Nephron (organoid): Measurements from ENCODE around the gene LIPE.
"Not testable (repeated sequence)": the region's sequence is repeated elsewhere in the genome, so short reads cannot be mapped to it uniquely, and the experiment has no call there.

ENCODE experiments used
- H3K27ac Mint-ChIP-seq, 3 experiments: 2 replicates each; pipeline ENCODE4 v1.8.0; 2020; ENCODE audit warnings: mixed read lengths in 3 of 3, mild to moderate bottlenecking in 2 of 3, moderate library complexity in 1 of 3
- H3K27me3 Mint-ChIP-seq: 2 replicates; pipeline ENCODE4 v1.8.0; 2021; ENCODE audit warnings: low read depth, mild to moderate bottlenecking, moderate library complexity, mixed read lengths
- H3K36me3 Mint-ChIP-seq: 2 replicates; pipeline ENCODE4 v1.8.0; 2020; ENCODE audit warnings: low read depth, mixed read lengths
- H3K4me1 Mint-ChIP-seq: 2 replicates; pipeline ENCODE4 v1.8.0; 2020; ENCODE audit warnings: mixed read lengths
- H3K4me3 Mint-ChIP-seq, 3 experiments: 2 replicates each; pipeline ENCODE4 v1.8.0; 2020; ENCODE audit warnings: mild to moderate bottlenecking in 3 of 3, mixed read lengths in 3 of 3, moderate library complexity in 2 of 3
- H3K9me3 Mint-ChIP-seq: 2 replicates; pipeline ENCODE4 v1.8.0; 2020; ENCODE audit warnings: mixed read lengths
- CTCF ChIP-seq, 3 experiments: fragments of 200-600 bp; sonication (generic); IDR thresholded peaks; one replicate each; pipeline ENCODE4 v1.5.0; 2021; ENCODE audit warnings: antibody characterized with exemption in 3 of 3; ENCODE audit not compliant: unreplicated experiment in 3 of 3

Gene LIPE

GRCh38 chr19:42465827-42466280 lies 38.7 kb upstream of the LIPE start:
- no peaks in the 10 kb centered on the region for H3K36me3 Mint-ChIP-seq
- no peak for TF ChIP-seq CTCF (IDR thresholded peaks at IDR 0.05; ENCODE audit: unreplicated experiment in 3 of 3)
- no peaks in the 10 kb centered on the region for H3K27me3 Mint-ChIP-seq
- H3K9me3 Mint-ChIP-seq: no peaks in the 10 kb centered on the region
- peak overlapping the region in 2 of 3 experiments; percentile 11 to 61 for H3K27ac Mint-ChIP-seq
- peaks cover 15% of the 10 kb centered on the region for H3K4me1 Mint-ChIP-seq
- H3K4me3 Mint-ChIP-seq: no peak overlapping the region

GRCh38 chr19:42461700-42462324 lies 34.6 kb upstream of the LIPE start:
- H3K9me3 Mint-ChIP-seq: no peaks in the 10 kb centered on the region
- H3K36me3 Mint-ChIP-seq: no peaks in the 10 kb centered on the region
- H3K4me3 Mint-ChIP-seq: no peak overlapping the region
- no peak overlapping the region for H3K27ac Mint-ChIP-seq
- H3K4me1 Mint-ChIP-seq: peaks cover 10% of the 10 kb centered on the region
- TF ChIP-seq CTCF (IDR thresholded peaks at IDR 0.05; ENCODE audit: unreplicated experiment in 3 of 3): no peak
- no peaks in the 10 kb centered on the region for H3K27me3 Mint-ChIP-seq

- H3K4me1 Mint-ChIP-seq, H3K9me3 Mint-ChIP-seq, H3K27me3 Mint-ChIP-seq, H3K27ac Mint-ChIP-seq, H3K4me3 Mint-ChIP-seq, H3K36me3 Mint-ChIP-seq: not testable (repeated sequence)
These were observed 34.0 kb upstream of the LIPE start for GRCh38 chr19:42461231-42461630.

- H3K9me3 Mint-ChIP-seq: no peaks in the 10 kb centered on the region
- no peaks in the 10 kb centered on the region for H3K4me1 Mint-ChIP-seq
- no peaks in the 10 kb centered on the region for H3K27me3 Mint-ChIP-seq
- H3K36me3 Mint-ChIP-seq: no peaks in the 10 kb centered on the region
- H3K27ac Mint-ChIP-seq: no peak overlapping the region
- no peak for TF ChIP-seq CTCF (IDR thresholded peaks at IDR 0.05; ENCODE audit: unreplicated experiment in 3 of 3)
- no peak overlapping the region for H3K4me3 Mint-ChIP-seq
These were observed 32.7 kb upstream of the LIPE start for GRCh38 chr19:42459926-42460325.

- H3K27ac Mint-ChIP-seq: no peak overlapping the region
- no peaks in the 10 kb centered on the region for H3K9me3 Mint-ChIP-seq
- H3K4me1 Mint-ChIP-seq: no peaks in the 10 kb centered on the region
- H3K36me3 Mint-ChIP-seq: no peaks in the 10 kb centered on the region
- no peak for TF ChIP-seq CTCF (IDR thresholded peaks at IDR 0.05; ENCODE audit: unreplicated experiment in 3 of 3)
- H3K4me3 Mint-ChIP-seq: no peak overlapping the region
- peaks cover 4% of the 10 kb centered on the region for H3K27me3 Mint-ChIP-seq
These were observed 28.5 kb upstream of the LIPE start for GRCh38 chr19:42455621-42456081.

- H3K4me1 Mint-ChIP-seq: no peaks in the 10 kb centered on the region
- TF ChIP-seq CTCF (IDR thresholded peaks at IDR 0.05; ENCODE audit: unreplicated experiment in 3 of 3): no peak
- H3K4me3 Mint-ChIP-seq: no peak overlapping the region
- H3K36me3 Mint-ChIP-seq: no peaks in the 10 kb centered on the region
- H3K27me3 Mint-ChIP-seq: peaks cover 4% of the 10 kb centered on the region
- H3K9me3 Mint-ChIP-seq: no peaks in the 10 kb centered on the region
- no peak overlapping the region for H3K27ac Mint-ChIP-seq
These were observed 27.9 kb upstream of the LIPE start for GRCh38 chr19:42455086-42455485.
